GM12875 (cell line): ENCODE results near the gene STIP1.

Source experiments
- H3K4me3 ChIP-seq: one replicate; pipeline ENCODE4 v1.5.1; 2011; ENCODE audit warnings: low read depth, low read length, control low read depth
- TF ChIP-seq, protein P1 (sequence below): IDR thresholded peaks from 2 replicates; pipeline ENCODE4 v1.5.1; 2011; ENCODE audit warnings: low read depth, mild to moderate bottlenecking, control low read depth, inconsistent platforms, low read length, moderate library complexity, borderline replicate concordance; ENCODE audit not compliant: insufficient read depth

Gene STIP1

DNA sequence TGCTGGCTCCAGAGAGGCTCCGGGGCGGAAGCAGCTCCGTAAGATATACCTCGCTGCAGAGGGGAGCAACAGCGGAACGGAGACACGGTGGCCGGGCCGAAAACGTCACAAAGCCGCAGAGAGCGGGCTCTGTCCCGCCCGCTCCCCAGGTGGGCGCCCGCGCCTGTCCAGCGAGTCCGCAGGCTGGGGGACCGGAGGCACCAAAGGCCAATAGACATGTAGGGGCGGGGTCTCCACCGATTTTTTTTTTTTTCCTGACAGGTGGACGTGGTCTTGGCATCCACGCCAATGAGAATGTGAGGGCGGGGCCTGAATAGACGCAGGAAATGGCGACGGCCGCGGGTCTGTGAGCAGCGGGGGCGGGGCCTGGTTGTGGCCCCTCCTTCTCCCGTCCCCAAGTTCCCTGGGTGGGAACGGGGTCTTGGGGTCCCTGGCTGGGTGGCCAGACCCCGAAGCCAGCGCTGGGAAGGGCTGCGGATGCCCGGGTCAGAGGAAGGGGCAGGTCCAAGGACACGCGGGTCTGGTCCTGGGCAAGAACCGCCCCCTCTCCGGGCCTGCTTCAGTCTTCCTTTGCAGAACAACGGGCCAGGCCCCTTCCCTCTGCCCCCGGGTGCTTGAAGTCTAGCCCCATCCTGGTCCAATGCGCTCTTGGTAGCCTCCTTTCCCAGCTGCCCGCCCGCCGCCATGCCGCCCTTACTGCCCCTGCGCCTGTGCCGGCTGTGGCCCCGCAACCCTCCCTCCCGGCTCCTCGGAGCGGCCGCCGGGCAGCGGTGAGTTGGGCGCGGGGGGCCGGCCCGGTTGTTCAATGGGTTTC, 44.4 kb downstream of the STIP1 start, which contains the start of gene DNAJC4:
TSS of gene DNAJC4 (plus strand) at position 378 of the 814 bp plus-strand sequence. CDS start at position 685, 307 bp downstream.
- peak within 1 kb of the TSS; percentile 69 for H3K4me3 ChIP-seq

DNA sequence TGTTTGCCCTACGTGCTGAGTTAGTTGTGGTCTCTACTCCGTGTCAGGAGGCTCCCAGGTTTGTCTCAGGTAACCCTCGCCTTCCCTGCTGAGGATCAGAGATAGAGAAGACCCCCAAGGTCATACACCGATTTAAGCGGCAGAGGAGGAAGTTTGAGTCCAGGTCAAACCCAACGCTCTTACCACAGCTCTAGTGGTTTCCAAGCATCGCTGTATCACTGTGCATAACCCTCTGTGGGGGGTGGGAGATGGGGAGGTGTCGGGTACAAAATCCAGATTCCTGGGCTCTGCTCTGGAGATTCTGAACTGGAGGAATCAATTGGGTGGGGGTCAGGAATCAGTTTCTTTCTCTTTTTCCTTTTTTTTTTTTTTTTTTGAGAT, 45.0 kb downstream of the STIP1 start:
- TF ChIP-seq, protein P1, sequence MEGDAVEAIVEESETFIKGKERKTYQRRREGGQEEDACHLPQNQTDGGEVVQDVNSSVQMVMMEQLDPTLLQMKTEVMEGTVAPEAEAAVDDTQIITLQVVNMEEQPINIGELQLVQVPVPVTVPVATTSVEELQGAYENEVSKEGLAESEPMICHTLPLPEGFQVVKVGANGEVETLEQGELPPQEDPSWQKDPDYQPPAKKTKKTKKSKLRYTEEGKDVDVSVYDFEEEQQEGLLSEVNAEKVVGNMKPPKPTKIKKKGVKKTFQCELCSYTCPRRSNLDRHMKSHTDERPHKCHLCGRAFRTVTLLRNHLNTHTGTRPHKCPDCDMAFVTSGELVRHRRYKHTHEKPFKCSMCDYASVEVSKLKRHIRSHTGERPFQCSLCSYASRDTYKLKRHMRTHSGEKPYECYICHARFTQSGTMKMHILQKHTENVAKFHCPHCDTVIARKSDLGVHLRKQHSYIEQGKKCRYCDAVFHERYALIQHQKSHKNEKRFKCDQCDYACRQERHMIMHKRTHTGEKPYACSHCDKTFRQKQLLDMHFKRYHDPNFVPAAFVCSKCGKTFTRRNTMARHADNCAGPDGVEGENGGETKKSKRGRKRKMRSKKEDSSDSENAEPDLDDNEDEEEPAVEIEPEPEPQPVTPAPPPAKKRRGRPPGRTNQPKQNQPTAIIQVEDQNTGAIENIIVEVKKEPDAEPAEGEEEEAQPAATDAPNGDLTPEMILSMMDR = no peak
- peak overlapping the region; percentile 69 for H3K4me3 ChIP-seq

More for the DNA sequence above, 44.4 kb downstream of the STIP1 start, which contains the start of gene DNAJC4:
- TF ChIP-seq, protein P1 = no peak

- H3K4me3 ChIP-seq = no peak overlapping the region
- TF ChIP-seq, protein P1 = no peak
These were observed 45.6 kb downstream of the STIP1 start for GRCh38 chr11:64231546-64231945.

DNA sequence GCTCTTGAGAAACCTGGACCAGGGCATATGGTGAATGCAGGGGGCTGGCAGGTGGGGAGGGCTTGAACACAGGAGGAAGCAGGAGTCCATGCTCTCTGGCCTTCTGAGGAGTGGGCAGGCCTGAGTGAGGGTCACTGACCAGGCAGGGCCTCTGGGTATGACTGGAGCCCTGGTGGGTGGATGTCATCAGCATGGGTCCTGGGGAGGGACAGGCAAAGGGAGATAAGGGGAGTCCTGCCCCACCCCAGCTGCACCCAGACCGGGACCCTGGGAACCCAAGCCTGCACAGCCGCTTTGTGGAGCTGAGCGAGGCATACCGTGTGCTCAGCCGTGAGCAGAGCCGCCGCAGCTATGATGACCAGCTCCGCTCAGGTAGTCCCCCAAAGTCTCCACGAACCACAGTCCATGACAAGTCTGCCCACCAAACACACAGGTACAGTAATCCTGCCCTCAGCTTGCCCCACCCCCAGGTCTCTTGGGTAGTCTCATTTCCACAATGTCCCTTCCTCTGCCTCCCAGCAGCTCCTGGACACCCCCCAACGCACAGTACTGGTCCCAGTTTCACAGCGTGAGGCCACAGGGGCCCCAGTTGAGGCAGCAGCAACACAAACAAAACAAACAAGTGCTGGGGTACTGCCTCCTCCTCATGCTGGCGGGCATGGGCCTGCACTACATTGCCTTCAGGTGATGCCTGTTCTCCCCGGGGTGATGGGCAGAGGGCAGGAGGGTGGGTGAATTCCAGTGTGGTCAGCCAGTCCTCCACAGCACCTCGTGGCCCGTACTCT, 46.4 kb downstream of the STIP1 start:
- TF ChIP-seq, protein P1 = no peak
- no peak overlapping the region for H3K4me3 ChIP-seq

DNA sequence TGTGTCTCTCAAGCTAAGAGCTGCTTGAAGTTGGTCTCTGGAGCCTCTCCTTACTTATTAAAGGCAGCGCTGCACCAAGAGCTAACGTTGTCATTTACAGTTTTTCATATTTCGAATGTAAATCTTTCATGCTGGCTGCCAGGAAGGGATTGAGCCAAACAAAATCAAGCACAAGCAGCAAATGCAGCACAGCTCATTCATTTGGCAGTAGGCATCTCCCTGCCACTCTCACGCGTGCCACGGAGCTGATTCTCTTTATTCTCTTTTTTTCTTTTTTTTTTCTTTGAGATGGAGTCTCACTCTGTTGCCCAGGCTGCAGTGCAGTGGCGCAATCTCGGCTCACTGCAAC, 47.0 kb downstream of the STIP1 start:
- H3K4me3 ChIP-seq = no peak overlapping the region
- TF ChIP-seq, protein P1 = no peak

GRCh38 chr11:64233913-64234586, 48.1 kb downstream of the STIP1 start, which contains the start of gene VEGFB:
Gene VEGFB, plus strand, starts transcription at chr11:64234584. Its CDS starts 250 bp downstream, at chr11:64234834.
- TF ChIP-seq, protein P1 = no peak
- H3K4me3 ChIP-seq = peak within 1 kb of the TSS; percentile 65
